ENCODE measurements around the gene CEP85.

Gene CEP85

DNA sequence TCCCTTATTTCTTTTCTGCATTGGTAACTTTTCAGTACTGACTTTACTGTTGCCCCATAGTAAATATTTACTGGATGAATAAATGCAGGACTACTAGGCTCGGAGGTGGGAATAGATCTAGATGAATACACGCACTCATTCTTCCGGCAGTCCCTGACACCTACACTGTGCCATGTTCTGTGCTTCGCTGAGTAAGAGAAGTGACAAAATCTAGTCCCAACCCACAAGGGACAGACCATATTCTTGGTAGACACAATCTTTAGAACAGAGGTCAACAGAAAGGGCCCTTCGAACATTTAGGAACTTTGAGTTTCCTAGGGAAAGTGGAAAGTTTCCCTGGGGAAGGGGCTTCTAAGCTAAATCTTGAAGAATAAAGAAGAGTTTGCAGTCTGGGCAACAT, 80.5 kb downstream of the CEP85 start:
- Histone ChIP-seq H3K4me1 (ENCODE audit: control insufficient read depth in 1 of 2, insufficient read depth in 1 of 2, low read depth in 1 of 2, low read length in 1 of 2) (peaks cover 52 to 53% of the 10 kb centered on the region in 2 experiments), H3K36me3 (no peaks in the 10 kb centered on the region), H3K27me3 (no peaks in the 10 kb centered on the region), H3K9me3 (no peaks in the 10 kb centered on the region), H3K4me3 (ENCODE audit: low read depth in 1 of 2, low read length in 1 of 2) (no peak overlapping the region), H3K27ac (peak overlapping the region; percentile 74)
- TF ChIP-seq, protein P1, sequence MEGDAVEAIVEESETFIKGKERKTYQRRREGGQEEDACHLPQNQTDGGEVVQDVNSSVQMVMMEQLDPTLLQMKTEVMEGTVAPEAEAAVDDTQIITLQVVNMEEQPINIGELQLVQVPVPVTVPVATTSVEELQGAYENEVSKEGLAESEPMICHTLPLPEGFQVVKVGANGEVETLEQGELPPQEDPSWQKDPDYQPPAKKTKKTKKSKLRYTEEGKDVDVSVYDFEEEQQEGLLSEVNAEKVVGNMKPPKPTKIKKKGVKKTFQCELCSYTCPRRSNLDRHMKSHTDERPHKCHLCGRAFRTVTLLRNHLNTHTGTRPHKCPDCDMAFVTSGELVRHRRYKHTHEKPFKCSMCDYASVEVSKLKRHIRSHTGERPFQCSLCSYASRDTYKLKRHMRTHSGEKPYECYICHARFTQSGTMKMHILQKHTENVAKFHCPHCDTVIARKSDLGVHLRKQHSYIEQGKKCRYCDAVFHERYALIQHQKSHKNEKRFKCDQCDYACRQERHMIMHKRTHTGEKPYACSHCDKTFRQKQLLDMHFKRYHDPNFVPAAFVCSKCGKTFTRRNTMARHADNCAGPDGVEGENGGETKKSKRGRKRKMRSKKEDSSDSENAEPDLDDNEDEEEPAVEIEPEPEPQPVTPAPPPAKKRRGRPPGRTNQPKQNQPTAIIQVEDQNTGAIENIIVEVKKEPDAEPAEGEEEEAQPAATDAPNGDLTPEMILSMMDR (IDR thresholded peaks at IDR 0.05) = no peak

DNA sequence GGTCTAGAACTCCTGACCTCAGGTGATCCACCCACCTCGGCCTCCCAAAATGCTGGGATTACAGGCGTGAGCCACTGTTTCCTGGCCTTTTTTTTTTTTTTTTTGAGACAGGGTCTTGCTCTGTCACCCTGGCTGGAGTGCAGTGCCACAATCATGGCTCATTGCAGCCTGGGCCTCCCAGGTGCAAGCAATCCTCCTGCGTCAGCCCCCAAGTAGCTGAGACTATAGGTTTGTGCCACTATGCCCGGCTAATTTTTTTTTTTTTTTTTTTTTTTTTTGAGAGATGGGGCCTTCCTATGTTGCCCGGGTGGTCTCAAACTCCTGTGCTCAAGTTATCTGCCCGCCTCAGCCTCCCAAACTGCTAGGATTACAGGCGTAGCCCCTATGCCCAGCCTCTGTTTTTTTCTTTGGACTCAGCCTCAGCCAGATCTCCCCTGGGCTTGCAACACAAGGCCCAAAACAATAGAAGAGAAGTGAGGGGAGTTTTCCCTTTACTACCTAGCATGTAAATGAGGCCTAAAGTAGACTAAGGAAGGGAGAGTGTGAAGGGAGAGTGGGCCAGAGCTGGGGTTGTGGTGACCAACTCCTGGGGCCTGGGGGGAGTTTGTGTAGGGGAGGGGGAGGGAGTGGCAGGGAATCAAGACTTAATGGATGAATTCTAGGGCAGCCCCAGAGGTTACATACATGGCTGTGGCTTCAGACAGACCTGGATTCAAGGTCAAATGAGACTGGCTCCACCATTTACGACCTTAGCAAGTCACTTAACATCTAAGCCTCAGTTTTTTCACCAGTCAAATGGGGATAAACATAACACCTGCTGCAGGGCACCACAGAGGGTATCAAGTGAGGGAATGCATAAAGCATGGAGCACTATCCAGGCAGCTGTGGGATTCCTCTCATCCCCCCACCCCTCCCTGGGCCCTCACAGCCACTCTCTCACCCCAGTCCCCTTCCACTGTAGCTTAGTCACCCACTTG, 82.2 kb downstream of the CEP85 start:
- TF ChIP-seq, protein P1 (IDR thresholded peaks at IDR 0.05) = no peak
- peak overlapping the region in 1 of 2 experiments; percentile 14 for H3K4me3 ChIP-seq (ENCODE audit: low read depth in 1 of 2, low read length in 1 of 2)
- H3K36me3 ChIP-seq = no peaks in the 10 kb centered on the region
- no peaks in the 10 kb centered on the region for H3K27me3 ChIP-seq
- peaks cover 61 to 68% of the 10 kb centered on the region in 2 experiments for H3K4me1 ChIP-seq (ENCODE audit: control insufficient read depth in 1 of 2, insufficient read depth in 1 of 2, low read depth in 1 of 2, low read length in 1 of 2)
- peak overlapping the region; percentile 74 for H3K27ac ChIP-seq
- no peaks in the 10 kb centered on the region for H3K9me3 ChIP-seq

DNA sequence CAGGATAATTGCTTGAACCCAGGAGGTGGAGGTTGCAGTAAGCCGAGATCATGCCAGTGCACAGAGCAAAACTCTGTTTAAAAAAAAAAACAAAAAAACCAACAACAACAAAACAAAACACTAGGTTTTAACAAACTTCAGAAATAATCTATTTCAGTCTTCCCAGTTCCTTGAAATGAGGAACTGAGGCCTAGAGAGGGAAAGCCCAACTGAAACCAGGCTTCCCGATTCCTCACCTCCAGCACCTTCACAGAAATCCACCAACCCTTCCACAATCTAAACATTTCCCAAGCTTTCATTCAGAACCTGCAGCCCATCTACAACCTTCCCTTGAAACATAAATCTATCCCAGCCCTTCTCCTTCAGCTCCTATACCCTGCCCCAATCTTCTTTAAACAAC, 83.1 kb downstream of the CEP85 start:
- Histone ChIP-seq H3K27ac (peak overlapping the region; percentile 60), H3K36me3 (peaks cover 6% of the 10 kb centered on the region), H3K9me3 (no peaks in the 10 kb centered on the region), H3K27me3 (no peaks in the 10 kb centered on the region), H3K4me3 (ENCODE audit: low read depth in 1 of 2, low read length in 1 of 2) (peak overlapping the region in 1 of 2 experiments; percentile 15), H3K4me1 (ENCODE audit: control insufficient read depth in 1 of 2, insufficient read depth in 1 of 2, low read depth in 1 of 2, low read length in 1 of 2) (peaks cover 64 to 75% of the 10 kb centered on the region in 2 experiments)
- TF ChIP-seq, protein P1 (IDR thresholded peaks at IDR 0.05) = no peak

DNA sequence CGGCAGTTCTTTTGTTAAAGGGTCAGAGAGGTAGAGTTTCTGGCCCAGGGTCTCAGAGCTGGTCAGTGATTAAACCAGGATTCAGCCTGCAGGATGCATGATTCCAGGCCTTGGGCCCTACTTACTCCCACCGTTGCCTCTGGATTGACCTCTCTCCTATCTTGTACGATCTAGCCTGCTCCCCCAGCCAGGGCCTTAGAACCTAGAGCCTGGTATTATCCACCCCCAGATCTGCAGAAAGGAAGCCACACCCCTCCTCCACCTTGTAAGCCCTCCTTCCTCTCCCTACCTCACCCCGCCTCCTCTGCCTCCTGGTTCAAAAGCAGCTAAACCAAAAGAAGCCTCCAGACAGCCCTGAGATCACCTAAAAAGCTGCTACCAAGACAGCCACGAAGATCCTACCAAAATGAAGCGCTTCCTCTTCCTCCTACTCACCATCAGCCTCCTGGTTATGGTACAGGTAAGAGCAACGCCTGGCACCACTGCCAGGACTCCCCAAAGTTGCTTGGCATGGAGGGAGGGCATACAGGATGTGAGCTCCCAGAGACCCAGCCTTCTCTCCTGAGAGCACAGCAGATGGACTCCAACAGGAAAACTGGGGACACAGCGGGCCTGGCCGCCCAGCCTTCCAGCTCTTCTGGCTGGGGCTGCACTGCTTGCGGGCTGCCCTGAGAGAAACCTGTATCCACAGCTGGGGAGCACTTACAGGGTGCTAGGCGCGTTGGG, 83.8 kb downstream of the CEP85 start, which contains the start of gene CD52:
CD52 (plus strand) TSS at position 347 of the 726 bp plus-strand sequence; CDS start at position 407, 60 bp downstream.
- TF ChIP-seq, protein P1 (IDR thresholded peaks at IDR 0.05) = no peak
- Histone ChIP-seq H3K27ac (peak within 1 kb of the TSS; percentile 60), H3K4me1 (ENCODE audit: control insufficient read depth in 1 of 2, insufficient read depth in 1 of 2, low read depth in 1 of 2, low read length in 1 of 2) (peaks cover 64 to 75% of the 10 kb centered on the region in 2 experiments), H3K4me3 (ENCODE audit: low read depth in 1 of 2, low read length in 1 of 2) (peak within 1 kb of the TSS in 1 of 2 experiments; percentile 15), H3K9me3 (no peaks in the 10 kb centered on the region), H3K27me3 (no peaks in the 10 kb centered on the region), H3K36me3 (peaks cover 11% of the 10 kb centered on the region)

DNA sequence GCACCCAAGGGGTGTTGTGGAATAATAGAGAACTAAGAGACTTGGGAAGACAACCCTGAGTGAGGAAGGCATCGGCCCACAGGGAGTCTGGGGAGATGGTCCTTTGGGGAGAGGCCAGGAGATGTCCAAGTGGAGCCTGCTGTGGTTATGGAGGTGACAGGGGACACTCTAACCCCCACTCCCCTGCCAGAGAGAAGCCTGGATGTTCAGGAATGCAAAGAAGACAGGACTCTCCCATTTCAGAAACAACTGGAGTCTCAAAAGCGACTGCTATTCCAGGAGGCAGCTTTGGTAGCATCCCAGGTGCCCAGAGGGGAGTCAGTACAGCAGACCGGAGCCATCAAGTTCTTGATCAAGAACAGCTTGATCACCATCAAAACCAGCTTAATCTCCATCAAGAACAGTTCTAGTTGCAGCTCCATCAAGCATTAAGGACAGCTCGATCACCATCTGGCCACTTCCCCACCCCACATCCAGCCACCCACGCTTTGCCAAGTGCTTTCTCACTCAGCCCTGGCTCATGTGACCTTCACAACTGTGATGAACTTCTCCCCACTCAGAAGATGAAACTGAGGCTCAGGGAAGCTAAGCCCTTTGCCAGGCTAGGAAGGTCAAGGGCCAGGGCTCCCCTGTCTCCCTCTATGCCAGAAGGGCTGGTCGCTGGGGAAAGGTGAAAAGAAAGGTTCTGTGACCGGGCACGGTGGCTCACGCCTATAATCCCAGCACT, 84.5 kb downstream of the CEP85 start:
- Histone ChIP-seq H3K27me3 (no peaks in the 10 kb centered on the region), H3K4me3 (ENCODE audit: low read depth in 1 of 2, low read length in 1 of 2) (no peak overlapping the region), H3K27ac (peak overlapping the region; percentile 60), H3K9me3 (no peaks in the 10 kb centered on the region), H3K4me1 (ENCODE audit: control insufficient read depth in 1 of 2, insufficient read depth in 1 of 2, low read depth in 1 of 2, low read length in 1 of 2) (peaks cover 64 to 75% of the 10 kb centered on the region in 2 experiments), H3K36me3 (peaks cover 19% of the 10 kb centered on the region)
- TF ChIP-seq, protein P1 (IDR thresholded peaks at IDR 0.05) = no peak
